ENCODE measurements around the gene RC3H1. TPM values are rescaled to one million over a fixed set of nuclear protein-coding genes. Genes with fewer than 3 reads are reported as not detected.

Gene RC3H1
- total RNA-seq, 1 donor = 31.8 TPM

DNA sequence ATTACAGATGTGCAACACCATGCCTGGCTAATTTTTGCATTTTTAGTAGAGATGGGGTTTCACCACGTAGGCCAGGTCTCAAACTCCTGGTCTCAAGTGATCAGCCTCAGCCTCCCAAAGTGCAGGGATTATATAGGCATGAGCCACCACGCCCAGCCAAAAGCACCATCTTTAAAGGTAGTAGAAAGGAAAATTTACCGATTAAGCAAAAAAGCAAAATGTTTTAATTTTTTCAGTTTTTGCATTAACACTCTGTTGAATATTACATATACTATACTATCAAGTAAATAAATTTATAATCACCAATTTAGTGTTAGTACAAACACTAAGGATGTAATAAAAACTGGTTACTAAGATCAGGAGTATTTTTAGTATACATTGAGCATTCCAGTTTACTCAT is 20.6 kb downstream of the RC3H1 start:
- no peak overlapping the region for H3K4me3 ChIP-seq (ENCODE audit: insufficient read depth, low read length)
- no peaks in the 10 kb centered on the region for H3K27me3 ChIP-seq (ENCODE audit: insufficient read depth, low read length)
- peaks cover 95% of the 10 kb centered on the region for H3K79me2 ChIP-seq (ENCODE audit: insufficient read depth, low read length)
- H4K20me1 ChIP-seq (ENCODE audit: insufficient read depth, low read length) = peaks cover 57% of the 10 kb centered on the region
- no peak overlapping the region for H2AFZ ChIP-seq (ENCODE audit: low read length)
- H3K27ac ChIP-seq (ENCODE audit: low read depth, low read length) = no peak overlapping the region
- TF ChIP-seq, protein P1, sequence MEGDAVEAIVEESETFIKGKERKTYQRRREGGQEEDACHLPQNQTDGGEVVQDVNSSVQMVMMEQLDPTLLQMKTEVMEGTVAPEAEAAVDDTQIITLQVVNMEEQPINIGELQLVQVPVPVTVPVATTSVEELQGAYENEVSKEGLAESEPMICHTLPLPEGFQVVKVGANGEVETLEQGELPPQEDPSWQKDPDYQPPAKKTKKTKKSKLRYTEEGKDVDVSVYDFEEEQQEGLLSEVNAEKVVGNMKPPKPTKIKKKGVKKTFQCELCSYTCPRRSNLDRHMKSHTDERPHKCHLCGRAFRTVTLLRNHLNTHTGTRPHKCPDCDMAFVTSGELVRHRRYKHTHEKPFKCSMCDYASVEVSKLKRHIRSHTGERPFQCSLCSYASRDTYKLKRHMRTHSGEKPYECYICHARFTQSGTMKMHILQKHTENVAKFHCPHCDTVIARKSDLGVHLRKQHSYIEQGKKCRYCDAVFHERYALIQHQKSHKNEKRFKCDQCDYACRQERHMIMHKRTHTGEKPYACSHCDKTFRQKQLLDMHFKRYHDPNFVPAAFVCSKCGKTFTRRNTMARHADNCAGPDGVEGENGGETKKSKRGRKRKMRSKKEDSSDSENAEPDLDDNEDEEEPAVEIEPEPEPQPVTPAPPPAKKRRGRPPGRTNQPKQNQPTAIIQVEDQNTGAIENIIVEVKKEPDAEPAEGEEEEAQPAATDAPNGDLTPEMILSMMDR (IDR thresholded peaks at IDR 0.05; ENCODE audit: extremely low read depth, low read depth, low read length) = no peak
- no peaks in the 10 kb centered on the region for H3K36me3 ChIP-seq (ENCODE audit: insufficient read depth, low read length)
- peaks cover 14% of the 10 kb centered on the region for H3K4me1 ChIP-seq (ENCODE audit: insufficient read depth, low read length)
- no peaks in the 10 kb centered on the region for H3K9me3 ChIP-seq (ENCODE audit: low read depth, low read length)
- DNase-seq (ENCODE audit: insufficient read length, low spot score, missing footprints) = no peak
- H3K4me2 ChIP-seq (ENCODE audit: insufficient read depth, low read length) = no peak overlapping the region

DNA sequence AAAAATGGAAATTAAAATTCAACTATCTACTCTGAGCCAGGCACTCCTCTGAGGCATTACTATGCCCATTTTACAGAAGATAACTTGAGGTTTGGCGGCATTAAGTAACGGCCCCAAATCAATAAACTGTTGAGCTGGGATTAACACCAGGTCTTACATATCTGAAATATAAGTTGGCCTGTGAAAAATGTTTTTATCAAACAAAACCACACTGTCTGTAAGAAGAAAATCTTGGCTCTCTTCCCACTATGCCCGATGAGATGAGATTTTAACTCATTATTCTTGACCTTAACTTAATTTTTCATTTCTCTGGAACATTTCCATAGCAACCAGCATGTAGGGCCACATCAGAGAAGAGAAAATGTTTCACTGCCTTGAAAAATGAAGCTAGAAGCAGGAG is 21.8 kb downstream of the RC3H1 start:
- Histone ChIP-seq H3K27me3 (ENCODE audit: insufficient read depth, low read length) (no peaks in the 10 kb centered on the region), H3K4me1 (ENCODE audit: insufficient read depth, low read length) (peaks cover 8% of the 10 kb centered on the region), H3K4me2 (ENCODE audit: insufficient read depth, low read length) (no peak overlapping the region), H3K27ac (ENCODE audit: low read depth, low read length) (no peak overlapping the region), H4K20me1 (ENCODE audit: insufficient read depth, low read length) (peaks cover 55% of the 10 kb centered on the region), H2AFZ (ENCODE audit: low read length) (no peak overlapping the region), H3K4me3 (ENCODE audit: insufficient read depth, low read length) (no peak overlapping the region), H3K79me2 (ENCODE audit: insufficient read depth, low read length) (peaks cover 92% of the 10 kb centered on the region), H3K36me3 (ENCODE audit: insufficient read depth, low read length) (no peaks in the 10 kb centered on the region), H3K9me3 (ENCODE audit: low read depth, low read length) (no peaks in the 10 kb centered on the region)
- TF ChIP-seq, protein P1 (IDR thresholded peaks at IDR 0.05; ENCODE audit: extremely low read depth, low read depth, low read length) = no peak
- peak; percentile 1 for DNase-seq (ENCODE audit: insufficient read length, low spot score, missing footprints)

DNA sequence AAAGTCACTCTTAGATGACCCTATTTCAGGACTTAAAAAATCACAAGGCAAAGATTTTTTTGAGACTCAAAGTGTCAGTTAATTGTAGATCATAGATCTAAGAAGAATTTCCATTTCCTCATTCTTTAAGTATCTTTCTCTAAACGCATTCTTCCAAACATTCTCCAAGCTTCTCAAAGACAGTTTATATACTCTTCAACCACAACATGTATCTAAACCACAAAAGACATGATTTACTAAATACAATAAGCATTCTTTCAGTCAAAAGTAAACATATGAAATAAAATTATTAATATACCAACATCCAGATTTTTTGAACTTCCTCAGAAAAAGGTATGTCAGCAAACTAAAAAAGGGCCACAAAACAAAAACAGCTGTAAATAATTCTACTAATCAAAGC is 24.4 kb downstream of the RC3H1 start:
- Histone ChIP-seq H3K79me2 (ENCODE audit: insufficient read depth, low read length) (peaks cover 84% of the 10 kb centered on the region), H4K20me1 (ENCODE audit: insufficient read depth, low read length) (peaks cover 41% of the 10 kb centered on the region)

DNA sequence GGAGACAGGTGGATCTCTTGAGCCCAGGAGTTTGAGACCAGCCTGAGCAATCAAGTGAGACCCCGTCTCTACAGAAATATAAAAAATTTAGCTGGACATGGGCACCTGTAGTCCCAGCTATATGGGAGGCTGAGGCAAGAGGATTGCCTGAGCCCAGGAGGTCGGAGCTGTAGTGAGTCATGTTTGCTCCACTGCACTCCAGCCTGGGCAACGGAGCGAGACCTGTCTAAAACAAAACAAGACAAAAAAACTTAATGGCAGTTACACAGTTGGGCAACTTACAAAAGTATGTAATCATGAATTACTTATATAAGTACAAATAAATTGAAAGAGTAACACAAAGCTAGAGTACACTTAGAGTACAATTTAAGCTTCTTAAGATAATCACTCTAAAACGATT is 25.2 kb downstream of the RC3H1 start:
- Histone ChIP-seq H4K20me1 (ENCODE audit: insufficient read depth, low read length) (peaks cover 40% of the 10 kb centered on the region), H3K4me3 (ENCODE audit: insufficient read depth, low read length) (no peak overlapping the region), H3K27ac (ENCODE audit: low read depth, low read length) (no peak overlapping the region), H2AFZ (ENCODE audit: low read length) (no peak overlapping the region), H3K9me3 (ENCODE audit: low read depth, low read length) (no peaks in the 10 kb centered on the region), H3K79me2 (ENCODE audit: insufficient read depth, low read length) (peaks cover 80% of the 10 kb centered on the region), H3K4me1 (ENCODE audit: insufficient read depth, low read length) (no peaks in the 10 kb centered on the region), H3K4me2 (ENCODE audit: insufficient read depth, low read length) (no peak overlapping the region), H3K27me3 (ENCODE audit: insufficient read depth, low read length) (no peaks in the 10 kb centered on the region), H3K36me3 (ENCODE audit: insufficient read depth, low read length) (peaks cover 9% of the 10 kb centered on the region)
- DNase-seq (ENCODE audit: insufficient read length, low spot score, missing footprints) = no peak
- TF ChIP-seq, protein P1 (IDR thresholded peaks at IDR 0.05; ENCODE audit: extremely low read depth, low read depth, low read length) = no peak

More for the DNA sequence above, 24.4 kb downstream of the RC3H1 start:
- Histone ChIP-seq H3K4me3 (ENCODE audit: insufficient read depth, low read length) (no peak overlapping the region), H3K9me3 (ENCODE audit: low read depth, low read length) (no peaks in the 10 kb centered on the region), H3K27ac (ENCODE audit: low read depth, low read length) (no peak overlapping the region), H2AFZ (ENCODE audit: low read length) (no peak overlapping the region), H3K36me3 (ENCODE audit: insufficient read depth, low read length) (peaks cover 2% of the 10 kb centered on the region), H3K4me2 (ENCODE audit: insufficient read depth, low read length) (no peak overlapping the region), H3K27me3 (ENCODE audit: insufficient read depth, low read length) (no peaks in the 10 kb centered on the region), H3K4me1 (ENCODE audit: insufficient read depth, low read length) (no peaks in the 10 kb centered on the region)
- TF ChIP-seq, protein P1 (IDR thresholded peaks at IDR 0.05; ENCODE audit: extremely low read depth, low read depth, low read length) = no peak
- peak; percentile 19 for DNase-seq (ENCODE audit: insufficient read length, low spot score, missing footprints)

Data from osteoblast (primary cell).